ENCODE data around the gene CCDC28A. TPM values are rescaled to one million over a fixed set of nuclear protein-coding genes. Genes with fewer than 3 reads are reported as not detected.
"Not testable (repeated sequence)": the region's sequence is repeated elsewhere in the genome, so short reads cannot be mapped to it uniquely, and the experiment has no call there.

CCDC28A gene
- total RNA-seq, 1 donor from 2014 or later, result 12.7 TPM

GRCh38 chr6:138728662-138729061 lies 44.9 kb upstream of the CCDC28A start:
- Mint-ChIP-seq H3K27ac (no peak overlapping the region), H3K27me3 (ENCODE audit: low read depth) (no peaks in the 10 kb centered on the region), H3K36me3 (peaks cover 7% of the 10 kb centered on the region), H3K4me3 (no peak overlapping the region), H3K4me1 (peaks cover 9% of the 10 kb centered on the region), H3K9me3 (peaks cover 8% of the 10 kb centered on the region)
- no peak for DNase-seq (ENCODE audit: low spot score in 2 of 2, unreplicated experiment in 2 of 2)
- TF ChIP-seq CTCF (IDR thresholded peaks at IDR 0.05; ENCODE audit: unreplicated experiment), result no peak

- H3K36me3 Mint-ChIP-seq; H3K4me3 Mint-ChIP-seq; H3K27me3 Mint-ChIP-seq (ENCODE audit: low read depth); H3K27ac Mint-ChIP-seq; H3K9me3 Mint-ChIP-seq; DNase-seq (ENCODE audit: low spot score in 2 of 2, unreplicated experiment in 2 of 2); H3K4me1 Mint-ChIP-seq: not testable (repeated sequence)
Measured at GRCh38 chr6:138730037-138730436, 43.5 kb upstream of the CCDC28A start.

- TF ChIP-seq CTCF (IDR thresholded peaks at IDR 0.05; ENCODE audit: unreplicated experiment), result no peak
- H3K27ac Mint-ChIP-seq, result no peak overlapping the region
- H3K36me3 Mint-ChIP-seq, result peaks cover 11% of the 10 kb centered on the region
- H3K4me1 Mint-ChIP-seq, result no peaks in the 10 kb centered on the region
- H3K27me3 Mint-ChIP-seq (ENCODE audit: low read depth), result no peaks in the 10 kb centered on the region
- DNase-seq (ENCODE audit: low spot score in 2 of 2, unreplicated experiment in 2 of 2), result no peak
- no peak overlapping the region for H3K4me3 Mint-ChIP-seq
- H3K9me3 Mint-ChIP-seq, result peaks cover 19% of the 10 kb centered on the region
Measured at GRCh38 chr6:138734585-138734984, 39.0 kb upstream of the CCDC28A start.

- Mint-ChIP-seq H3K36me3 (peaks cover 9% of the 10 kb centered on the region), H3K4me1 (no peaks in the 10 kb centered on the region), H3K27ac (no peak overlapping the region), H3K27me3 (ENCODE audit: low read depth) (no peaks in the 10 kb centered on the region), H3K9me3 (peaks cover 20% of the 10 kb centered on the region), H3K4me3 (no peak overlapping the region)
- DNase-seq (ENCODE audit: low spot score in 2 of 2, unreplicated experiment in 2 of 2), result no peak
- TF ChIP-seq CTCF (IDR thresholded peaks at IDR 0.05; ENCODE audit: unreplicated experiment), result no peak
Measured at GRCh38 chr6:138736640-138737039, 36.9 kb upstream of the CCDC28A start.

- Mint-ChIP-seq H3K36me3 (peaks cover 5% of the 10 kb centered on the region), H3K27me3 (ENCODE audit: low read depth) (no peaks in the 10 kb centered on the region), H3K9me3 (peaks cover 3% of the 10 kb centered on the region), H3K4me3 (no peak overlapping the region), H3K4me1 (peaks cover under 1% of the 10 kb centered on the region), H3K27ac (no peak overlapping the region)
- TF ChIP-seq CTCF (IDR thresholded peaks at IDR 0.05; ENCODE audit: unreplicated experiment), result no peak
- no peak for DNase-seq (ENCODE audit: low spot score in 2 of 2, unreplicated experiment in 2 of 2)
Measured at GRCh38 chr6:138752017-138752416, 21.6 kb upstream of the CCDC28A start.

- no peak for TF ChIP-seq CTCF (IDR thresholded peaks at IDR 0.05; ENCODE audit: unreplicated experiment)
- no peak for DNase-seq (ENCODE audit: low spot score in 2 of 2, unreplicated experiment in 2 of 2)
- Mint-ChIP-seq H3K4me3 (no peak overlapping the region), H3K27me3 (ENCODE audit: low read depth) (no peaks in the 10 kb centered on the region), H3K4me1 (peaks cover 4% of the 10 kb centered on the region), H3K9me3 (no peaks in the 10 kb centered on the region), H3K27ac (peak overlapping the region; percentile 79), H3K36me3 (no peaks in the 10 kb centered on the region)
Measured at GRCh38 chr6:138757136-138757535, 16.4 kb upstream of the CCDC28A start.
